Fibroblast of pulmonary artery (primary cell): ENCODE measurements around the gene RORC.
"Not testable (repeated sequence)": the region's sequence is repeated elsewhere in the genome, so short reads cannot be mapped to it uniquely, and the experiment has no call there.

Experiments
- DNase-seq: peaks from one replicate; pipeline ENCODE4 v3.0.0-alpha.2; 2010; ENCODE audit warnings: low read depth
- H3K4me3 ChIP-seq: replicated peaks from 2 replicates; pipeline ENCODE4 v1.5.1; 2011; ENCODE audit warnings: low read depth, mild to moderate bottlenecking, control low read depth, low read length, moderate library complexity
- TF ChIP-seq, protein P1 (sequence below): IDR thresholded peaks from 2 replicates; pipeline ENCODE4 v1.5.1; 2011; ENCODE audit warnings: mild to moderate bottlenecking, control low read depth, low read length, inconsistent platforms; ENCODE audit errors: missing control alignments

RORC gene

DNA sequence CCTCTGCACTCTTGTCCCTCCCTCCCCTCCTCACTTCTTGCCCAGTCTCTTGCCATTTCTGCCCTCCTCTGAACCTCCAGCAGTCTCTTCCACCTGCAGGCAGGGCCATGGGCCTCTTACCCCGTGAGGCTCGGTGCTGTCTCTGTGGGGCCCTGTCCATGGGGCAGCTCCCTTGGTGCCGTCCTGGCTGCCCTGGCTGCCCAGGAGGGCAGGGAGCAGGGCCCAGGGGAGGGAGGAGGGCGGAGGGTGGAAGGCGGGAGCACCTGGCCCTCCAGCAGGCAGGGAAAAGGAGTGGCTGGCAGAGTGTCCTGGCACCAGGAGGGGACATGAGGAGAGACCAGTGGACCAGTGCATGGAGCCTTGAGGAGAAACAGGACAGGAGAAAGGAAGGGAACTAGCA lies at the start of gene RORC:
TSS of gene RORC (minus strand) at position 198 of the 400 bp plus-strand sequence. CDS start at position 160, 38 bp downstream.
- no peak within 1 kb of the TSS for H3K4me3 ChIP-seq
- TF ChIP-seq, protein P1, sequence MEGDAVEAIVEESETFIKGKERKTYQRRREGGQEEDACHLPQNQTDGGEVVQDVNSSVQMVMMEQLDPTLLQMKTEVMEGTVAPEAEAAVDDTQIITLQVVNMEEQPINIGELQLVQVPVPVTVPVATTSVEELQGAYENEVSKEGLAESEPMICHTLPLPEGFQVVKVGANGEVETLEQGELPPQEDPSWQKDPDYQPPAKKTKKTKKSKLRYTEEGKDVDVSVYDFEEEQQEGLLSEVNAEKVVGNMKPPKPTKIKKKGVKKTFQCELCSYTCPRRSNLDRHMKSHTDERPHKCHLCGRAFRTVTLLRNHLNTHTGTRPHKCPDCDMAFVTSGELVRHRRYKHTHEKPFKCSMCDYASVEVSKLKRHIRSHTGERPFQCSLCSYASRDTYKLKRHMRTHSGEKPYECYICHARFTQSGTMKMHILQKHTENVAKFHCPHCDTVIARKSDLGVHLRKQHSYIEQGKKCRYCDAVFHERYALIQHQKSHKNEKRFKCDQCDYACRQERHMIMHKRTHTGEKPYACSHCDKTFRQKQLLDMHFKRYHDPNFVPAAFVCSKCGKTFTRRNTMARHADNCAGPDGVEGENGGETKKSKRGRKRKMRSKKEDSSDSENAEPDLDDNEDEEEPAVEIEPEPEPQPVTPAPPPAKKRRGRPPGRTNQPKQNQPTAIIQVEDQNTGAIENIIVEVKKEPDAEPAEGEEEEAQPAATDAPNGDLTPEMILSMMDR, result no peak
- DNase-seq, result no peak

DNA sequence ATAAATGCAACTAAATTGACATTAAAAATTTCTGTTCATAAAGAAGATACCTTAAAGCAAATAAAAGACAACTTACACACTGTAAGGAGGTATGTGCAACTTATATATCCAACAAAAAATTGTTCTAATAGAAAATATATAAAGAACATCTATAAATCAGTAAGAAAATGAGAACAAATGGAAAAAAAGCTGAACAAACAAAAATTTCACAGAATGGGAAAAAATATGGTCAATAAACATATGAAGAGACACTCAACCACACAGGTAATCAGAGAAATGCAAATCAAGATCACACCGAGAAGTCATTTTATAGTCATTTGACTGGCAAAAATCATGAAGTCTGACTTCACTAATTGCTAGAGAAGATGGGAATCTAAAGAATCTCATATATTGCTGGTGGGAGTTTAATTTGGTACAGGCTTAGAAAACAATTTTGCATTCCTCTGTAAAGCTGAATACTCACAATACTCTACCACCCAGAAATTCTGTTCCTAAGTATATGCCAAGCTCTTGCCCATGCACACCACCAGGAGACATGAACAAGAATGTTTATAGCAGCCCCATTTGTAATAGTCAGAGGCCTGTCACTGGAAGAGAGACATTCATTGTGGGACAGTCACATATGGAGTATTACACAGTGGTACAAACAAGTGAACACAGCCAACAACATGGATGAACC lies 44.0 kb upstream of the RORC start:
- no peak overlapping the region for H3K4me3 ChIP-seq
- no peak for DNase-seq
- TF ChIP-seq, protein P1, result no peak

DNA sequence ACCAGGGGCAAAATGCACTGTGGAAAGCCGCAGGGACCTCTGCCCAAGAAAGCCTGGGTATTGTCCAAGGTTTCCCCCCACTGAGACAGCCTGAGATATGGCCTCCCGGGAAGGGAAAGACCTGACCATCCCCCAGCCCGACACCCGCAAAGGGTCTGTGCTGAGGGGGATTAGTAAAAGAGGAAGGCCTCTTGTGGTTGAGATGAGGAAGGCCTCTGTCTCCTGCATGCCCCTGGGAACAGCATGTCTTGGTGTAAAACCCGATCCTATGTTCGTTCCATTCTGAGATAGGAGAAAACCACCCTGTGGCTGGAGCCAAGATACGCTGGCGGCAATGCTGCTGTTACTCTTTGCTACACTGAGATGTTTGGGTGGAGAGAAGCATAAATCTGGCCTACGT lies 41.2 kb upstream of the RORC start:
- not testable (repeated sequence) for DNase-seq

DNA sequence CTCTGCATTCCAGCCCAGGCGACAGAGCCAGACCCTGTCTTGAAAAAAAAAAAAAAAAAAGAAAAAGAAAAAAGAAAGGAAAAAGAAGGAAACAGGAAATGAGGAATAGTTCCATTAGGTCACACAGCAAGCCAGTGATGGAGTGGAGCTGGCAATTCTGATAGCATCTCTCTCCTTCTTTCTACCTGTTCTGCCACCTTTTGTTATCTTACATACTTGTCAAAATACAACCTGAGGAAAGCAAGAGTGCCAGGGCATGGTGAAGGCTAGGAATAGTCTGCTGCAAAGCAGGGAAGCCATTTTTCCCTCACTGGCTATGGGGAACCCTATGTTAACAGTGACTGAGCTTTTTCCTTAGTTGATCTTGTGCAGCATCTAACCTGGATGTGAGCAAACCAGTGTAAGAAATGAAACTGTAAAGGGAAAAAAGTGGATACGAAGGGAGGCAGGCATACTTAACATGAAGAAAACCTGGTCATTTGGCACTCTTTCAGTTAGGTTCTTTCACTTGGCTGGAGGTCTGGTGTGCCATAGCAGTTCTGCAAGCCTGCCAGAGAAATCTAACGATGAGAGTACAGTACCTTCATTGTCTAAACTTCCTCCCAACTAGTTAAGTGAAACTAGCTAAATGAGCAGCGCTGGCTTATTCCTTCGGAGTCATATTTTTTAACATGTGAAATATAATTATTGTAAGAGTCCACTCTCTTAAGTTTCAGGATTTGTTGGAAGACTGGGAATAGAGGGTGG lies 39.9 kb upstream of the RORC start:
- DNase-seq, result no peak
- TF ChIP-seq, protein P1, result no peak
- no peak overlapping the region for H3K4me3 ChIP-seq

More for the DNA sequence above, 41.2 kb upstream of the RORC start:
- H3K4me3 ChIP-seq, result not testable (repeated sequence)

DNA sequence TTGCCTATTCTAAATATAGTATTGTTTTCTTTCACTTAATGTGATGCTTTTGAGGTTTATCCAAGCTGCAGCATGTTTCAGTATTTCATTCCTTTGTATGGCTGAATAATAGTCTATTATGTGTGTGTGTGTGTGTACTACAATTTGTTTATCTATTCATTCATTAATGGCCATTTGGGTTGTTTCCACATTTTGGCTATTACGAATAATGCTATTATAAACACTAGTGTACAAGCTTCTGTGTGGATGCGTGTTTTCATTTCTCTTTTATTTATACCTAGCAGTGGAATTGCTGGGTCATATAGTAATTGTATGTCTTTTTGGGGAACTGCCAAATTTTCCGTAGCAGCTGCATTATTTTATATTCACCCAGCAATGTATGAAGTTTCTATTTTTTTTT lies 36.9 kb upstream of the RORC start:
- no peak for DNase-seq
- no peak overlapping the region for H3K4me3 ChIP-seq
- TF ChIP-seq, protein P1, result no peak

DNA sequence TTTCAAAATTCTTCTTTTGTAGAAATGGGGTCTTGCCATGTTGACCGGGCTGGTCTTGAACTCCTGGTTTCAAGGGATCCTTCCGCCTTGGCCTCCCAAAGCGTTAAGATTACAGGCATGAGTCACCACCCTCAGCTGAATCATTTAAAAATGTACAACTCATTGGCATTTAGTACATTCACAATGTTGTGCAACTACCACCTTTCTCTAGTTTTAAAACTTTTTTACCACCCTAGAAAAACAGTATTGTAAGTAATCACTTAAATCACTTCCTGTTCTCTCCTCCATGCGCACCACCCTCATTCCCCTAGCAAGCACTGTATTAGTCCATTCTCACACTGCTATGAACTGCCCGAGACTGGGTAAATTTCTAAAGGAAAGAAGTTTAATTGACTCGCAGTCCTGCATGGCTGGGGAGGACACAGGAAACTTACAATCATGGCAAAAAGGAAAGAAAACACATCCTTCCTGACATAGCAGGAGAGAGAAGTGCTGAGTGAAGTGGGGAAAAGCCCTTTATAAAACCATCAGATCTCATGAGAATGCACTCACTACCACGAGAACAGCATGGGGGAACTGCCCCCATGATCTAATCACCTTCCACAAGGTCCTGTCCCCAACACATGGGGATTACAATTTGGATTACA lies 36.3 kb upstream of the RORC start:
- DNase-seq, result peak; percentile 94
- no peak overlapping the region for H3K4me3 ChIP-seq
- TF ChIP-seq, protein P1, result no peak

DNA sequence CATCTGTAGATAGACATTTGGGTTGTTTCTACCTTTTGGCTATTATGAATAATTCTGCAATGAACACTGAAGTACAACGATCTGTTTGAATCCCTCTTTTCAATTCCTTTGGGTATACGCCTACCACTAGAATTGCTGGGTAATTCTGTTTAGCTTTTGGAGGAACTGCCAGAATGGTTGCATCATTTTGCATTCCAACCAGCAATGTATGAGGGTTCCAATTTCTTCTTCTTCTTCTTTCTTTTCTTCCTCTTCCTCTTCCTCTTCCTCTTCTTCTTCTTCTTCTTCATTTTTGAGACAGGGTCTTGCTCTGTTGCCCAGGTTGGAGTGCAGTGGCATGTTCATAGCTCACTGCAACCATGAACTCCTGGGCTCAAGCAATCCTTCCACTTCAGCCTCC lies 35.7 kb upstream of the RORC start:
- no peak overlapping the region for H3K4me3 ChIP-seq
- TF ChIP-seq, protein P1, result no peak
- DNase-seq, result no peak
